NB4 (cell line): ENCODE results near the gene NCOA1.

Experiments
- DNase-seq: peaks from one replicate; pipeline ENCODE4 v3.0.0; 2010; ENCODE audit warnings: low read depth
- H3K4me3 ChIP-seq: one replicate; pipeline ENCODE4 v1.5.1; 2011; ENCODE audit warnings: mild to moderate bottlenecking, low read depth, low read length, moderate library complexity
- MYC ChIP-seq: IDR thresholded peaks from 2 replicates; pipeline ENCODE4 v1.6.1; 2011; ENCODE audit warnings: low read depth, low read length
- POLR2A ChIP-seq: IDR thresholded peaks from 2 replicates; pipeline ENCODE4 v1.6.1; 2011; ENCODE audit warnings: mild to moderate bottlenecking; ENCODE audit not compliant: insufficient read length; ENCODE audit errors: extremely low read depth
- TF ChIP-seq, protein P1 (sequence below): IDR thresholded peaks from 2 replicates; pipeline ENCODE4 v1.6.1; 2011; ENCODE audit warnings: low read depth, low read length
- TF ChIP-seq, protein P2 (sequence below): IDR thresholded peaks from one replicate; pipeline ENCODE4 v1.5.1; 2012; ENCODE audit warnings: low read depth, low read length

Gene NCOA1

DNA sequence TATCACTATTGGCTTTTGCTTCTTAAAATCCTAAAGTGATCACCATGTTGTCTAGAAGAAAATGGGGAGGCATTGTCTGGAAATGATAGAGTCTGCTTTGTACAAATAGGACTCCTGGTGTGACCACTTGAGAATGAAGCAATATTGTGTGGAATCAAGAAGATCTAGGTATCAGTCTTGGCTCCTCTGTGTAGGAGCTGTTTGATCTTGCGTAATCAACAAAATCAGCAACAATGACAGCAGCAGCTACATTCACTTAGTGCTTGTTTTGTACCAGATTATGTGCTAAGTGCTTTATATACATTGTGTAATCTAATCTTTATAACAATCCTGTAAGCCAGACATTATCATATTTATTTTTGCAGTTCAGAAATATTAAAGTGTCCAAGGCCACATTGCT, 17.8 kb downstream of the NCOA1 start:
- H3K4me3 ChIP-seq, result no peak overlapping the region
- TF ChIP-seq, protein P1, sequence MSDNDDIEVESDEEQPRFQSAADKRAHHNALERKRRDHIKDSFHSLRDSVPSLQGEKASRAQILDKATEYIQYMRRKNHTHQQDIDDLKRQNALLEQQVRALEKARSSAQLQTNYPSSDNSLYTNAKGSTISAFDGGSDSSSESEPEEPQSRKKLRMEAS, result no peak
- TF ChIP-seq MYC (no peak), POLR2A (no peak)
- TF ChIP-seq, protein P2, sequence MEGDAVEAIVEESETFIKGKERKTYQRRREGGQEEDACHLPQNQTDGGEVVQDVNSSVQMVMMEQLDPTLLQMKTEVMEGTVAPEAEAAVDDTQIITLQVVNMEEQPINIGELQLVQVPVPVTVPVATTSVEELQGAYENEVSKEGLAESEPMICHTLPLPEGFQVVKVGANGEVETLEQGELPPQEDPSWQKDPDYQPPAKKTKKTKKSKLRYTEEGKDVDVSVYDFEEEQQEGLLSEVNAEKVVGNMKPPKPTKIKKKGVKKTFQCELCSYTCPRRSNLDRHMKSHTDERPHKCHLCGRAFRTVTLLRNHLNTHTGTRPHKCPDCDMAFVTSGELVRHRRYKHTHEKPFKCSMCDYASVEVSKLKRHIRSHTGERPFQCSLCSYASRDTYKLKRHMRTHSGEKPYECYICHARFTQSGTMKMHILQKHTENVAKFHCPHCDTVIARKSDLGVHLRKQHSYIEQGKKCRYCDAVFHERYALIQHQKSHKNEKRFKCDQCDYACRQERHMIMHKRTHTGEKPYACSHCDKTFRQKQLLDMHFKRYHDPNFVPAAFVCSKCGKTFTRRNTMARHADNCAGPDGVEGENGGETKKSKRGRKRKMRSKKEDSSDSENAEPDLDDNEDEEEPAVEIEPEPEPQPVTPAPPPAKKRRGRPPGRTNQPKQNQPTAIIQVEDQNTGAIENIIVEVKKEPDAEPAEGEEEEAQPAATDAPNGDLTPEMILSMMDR, result no peak
- DNase-seq, result peak; percentile 73

DNA sequence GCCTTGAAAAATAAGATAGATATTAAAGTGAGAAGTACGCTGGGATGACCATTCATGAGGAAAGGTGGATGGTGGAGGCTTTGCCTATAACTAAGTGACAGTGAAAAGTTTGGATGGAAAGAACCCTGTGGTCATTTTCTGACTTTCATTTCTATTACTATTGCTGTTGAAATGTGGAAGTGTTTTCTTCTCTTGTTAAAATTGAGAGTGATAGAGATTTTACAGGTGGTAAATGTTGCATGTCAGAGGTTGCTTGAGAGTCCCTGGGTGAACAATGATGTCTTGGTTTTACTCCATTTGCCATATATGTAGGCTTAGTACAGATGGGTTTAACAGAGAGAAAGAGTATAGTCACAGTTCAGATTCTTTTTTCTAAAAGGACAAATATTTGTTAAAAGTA, 18.4 kb downstream of the NCOA1 start:
- no peak overlapping the region for H3K4me3 ChIP-seq
- TF ChIP-seq MYC (no peak), POLR2A (no peak)
- TF ChIP-seq, protein P2, result no peak
- TF ChIP-seq, protein P1, result no peak
- no peak for DNase-seq

DNA sequence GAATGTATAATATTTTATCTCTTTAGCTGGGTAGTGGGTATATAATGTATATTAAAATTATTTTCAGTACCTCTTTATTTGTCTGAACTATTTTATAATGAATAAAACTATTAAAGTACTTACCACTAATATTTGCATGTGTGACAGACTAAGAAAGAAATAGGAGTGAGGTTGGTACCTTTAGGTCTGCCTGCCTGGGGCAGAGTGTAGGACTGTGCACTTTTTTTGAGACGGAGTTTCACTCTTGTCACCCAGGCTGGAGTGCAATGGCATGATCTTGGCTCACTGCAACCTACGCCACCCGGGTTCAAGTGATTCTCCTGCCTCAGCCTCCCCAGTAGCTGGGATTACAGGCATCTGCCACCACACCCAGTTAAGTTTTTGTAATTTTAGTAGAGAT, 18.8 kb downstream of the NCOA1 start:
- no peak for DNase-seq
- H3K4me3 ChIP-seq, result no peak overlapping the region
- no peak for TF ChIP-seq MYC
- TF ChIP-seq, protein P2, result no peak
- TF ChIP-seq, protein P1, result no peak
- no peak for TF ChIP-seq POLR2A

DNA sequence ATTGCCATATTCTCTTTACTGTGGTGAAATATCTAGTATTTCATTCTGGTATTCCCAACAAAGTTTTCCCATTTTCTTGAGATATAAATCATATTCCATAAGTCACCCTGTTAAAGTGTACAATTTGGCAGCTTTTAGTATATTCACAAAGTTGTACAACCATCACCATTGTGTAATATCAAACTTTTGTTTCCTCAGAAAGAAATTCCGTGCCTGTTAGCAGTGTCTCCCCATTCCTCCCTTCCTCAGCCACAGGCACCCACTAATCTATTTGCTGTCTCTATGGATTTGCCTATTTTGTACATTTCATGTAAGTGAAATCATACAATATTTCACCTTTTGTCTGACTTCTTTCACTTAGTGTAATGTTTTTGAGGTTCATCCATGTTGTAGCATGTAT, 19.7 kb downstream of the NCOA1 start:
- no peak overlapping the region for H3K4me3 ChIP-seq
- TF ChIP-seq, protein P2, result no peak
- TF ChIP-seq POLR2A (no peak), MYC (no peak)
- TF ChIP-seq, protein P1, result no peak
- no peak for DNase-seq

DNA sequence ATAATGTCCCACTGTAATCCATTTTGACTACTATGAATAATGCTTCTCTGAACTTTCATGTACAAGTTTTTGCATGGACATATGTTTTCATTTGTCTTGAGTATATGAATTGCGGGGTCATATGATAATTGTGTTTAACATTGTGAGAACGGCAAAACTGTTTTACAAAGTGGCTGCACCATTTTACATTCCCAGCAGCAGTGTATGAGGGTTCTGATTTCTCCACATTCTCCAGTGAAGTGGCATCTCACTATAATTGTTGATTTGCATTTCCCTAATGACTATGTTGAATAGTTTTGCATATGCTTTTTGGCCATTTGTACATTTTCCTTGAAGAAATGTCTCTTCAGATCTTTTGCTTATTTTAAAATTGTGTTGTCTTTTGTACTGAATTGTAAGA, 20.1 kb downstream of the NCOA1 start:
- TF ChIP-seq MYC, result no peak
- TF ChIP-seq, protein P1, result no peak
- TF ChIP-seq, protein P2, result no peak
- TF ChIP-seq POLR2A, result no peak
- no peak overlapping the region for H3K4me3 ChIP-seq
- no peak for DNase-seq

DNA sequence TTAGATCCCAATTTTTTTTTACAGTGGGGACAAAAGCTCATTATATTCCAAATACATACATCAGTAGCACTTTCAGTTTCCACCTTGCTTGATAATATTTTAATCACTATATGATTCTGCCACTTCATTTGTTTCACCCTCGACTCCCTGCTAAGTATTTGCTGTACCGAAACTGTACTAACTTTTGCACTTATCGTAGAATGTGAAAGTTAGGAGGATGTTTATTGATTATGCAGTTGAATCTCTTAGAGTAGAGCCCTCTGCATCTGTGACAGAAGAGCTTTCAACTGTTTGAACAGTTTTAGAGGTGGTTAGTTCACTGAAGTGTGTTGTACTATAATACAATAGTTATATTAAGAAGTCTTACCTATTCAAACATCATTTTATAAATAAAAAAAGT, 20.8 kb downstream of the NCOA1 start:
- TF ChIP-seq POLR2A (no peak), MYC (no peak)
- TF ChIP-seq, protein P1, result no peak
- TF ChIP-seq, protein P2, result no peak
- no peak overlapping the region for H3K4me3 ChIP-seq
- no peak for DNase-seq
